Activated naive CD4-positive, alpha-beta T cell treated with anti-CD3 and anti-CD28 coated beads, Interleukin-2, amount 50 U/mL, for 72 hours (primary cell): ENCODE results near the gene NEK10. TPM values are rescaled to one million over a fixed set of nuclear protein-coding genes. Genes with fewer than 3 reads are reported as not detected.
A peak's percentile ranks its signal among the peaks of the same experiment; 100 is the strongest.

Experiments used
- ATAC-seq, 2 donors: fragments of 150-1000 bp; cut with Tn5 transposase; 2 replicates each; pipeline ENCODE4 v1.10.0; 2021; ENCODE audit warnings: mild to moderate bottlenecking in 2 of 2, moderate library complexity in 2 of 2
- DNase-seq, 2 donors: peaks; one replicate each; pipeline ENCODE4 v3.0.0; 2021 to 2022; ENCODE audit warnings: low spot score in 2 of 2
- H3K27ac Mint-ChIP-seq, 2 donors: one replicate each; pipeline ENCODE4 v1.8.0; 2022; ENCODE audit warnings: mild to moderate bottlenecking in 2 of 2, mixed read lengths in 2 of 2
- H3K36me3 Mint-ChIP-seq, 2 donors: one replicate each; pipeline ENCODE4 v1.8.0; 2022; ENCODE audit warnings: mixed read lengths in 2 of 2
- H3K9me3 Mint-ChIP-seq, 2 donors: one replicate each; pipeline ENCODE4 v1.8.0; 2022; ENCODE audit warnings: mixed read lengths in 2 of 2
- total RNA-seq, 2 donors: library from RNA; stranded (reverse); gene quantifications; one replicate each; pipeline ENCODE4 v1.2.3, GENCODE V29; 2022

The NEK10 gene
- total RNA-seq, 2 donors from 2014 or later = 0.34 to 0.74 TPM

DNA sequence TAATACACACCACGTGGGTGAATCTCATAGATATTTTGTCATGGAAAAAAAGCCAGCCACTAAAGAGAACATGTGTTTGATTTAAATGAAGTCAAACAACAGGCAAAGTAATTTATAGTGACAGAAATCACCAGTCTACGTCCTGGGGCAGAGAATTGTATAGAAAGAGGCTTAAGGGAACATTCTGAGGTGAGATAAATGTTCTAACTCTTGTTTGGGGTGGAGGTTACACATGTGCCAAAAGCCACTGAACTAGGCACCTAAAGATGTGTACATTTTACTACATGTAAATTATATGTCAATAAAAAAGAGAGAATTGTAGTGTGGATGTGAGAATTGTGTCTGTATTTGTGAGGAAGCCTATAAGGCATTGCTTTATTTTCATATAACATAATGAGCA is 184.9 kb downstream of the NEK10 start:
- Mint-ChIP-seq H3K9me3 (no peaks in the 10 kb centered on the region), H3K27ac (no peak overlapping the region), H3K36me3 (no peaks in the 10 kb centered on the region)
- DNase-seq (no peak), ATAC-seq (no peak)

DNA sequence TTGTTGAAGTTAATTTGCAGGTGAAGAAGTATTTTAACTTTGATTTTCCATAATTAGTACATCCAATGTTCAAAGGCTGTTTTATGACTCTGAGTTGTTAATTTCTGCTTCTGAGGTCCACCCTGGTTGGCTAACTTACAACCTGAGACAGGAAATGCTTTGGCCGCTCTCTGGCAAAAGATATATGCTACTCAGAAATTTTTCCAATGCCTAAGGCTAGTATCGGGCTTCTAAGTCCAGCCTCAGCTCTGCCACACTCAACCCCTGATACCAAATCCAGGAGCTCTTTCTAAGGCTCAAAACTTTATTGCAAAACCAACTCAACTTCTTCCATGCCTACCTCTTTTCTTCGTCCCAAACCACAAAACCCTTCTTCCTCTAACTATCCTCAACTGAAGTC is 192.9 kb downstream of the NEK10 start:
- no peak for DNase-seq
- no peak for ATAC-seq
- H3K27ac Mint-ChIP-seq = no peak overlapping the region
- no peaks in the 10 kb centered on the region for H3K9me3 Mint-ChIP-seq
- no peaks in the 10 kb centered on the region for H3K36me3 Mint-ChIP-seq

DNA sequence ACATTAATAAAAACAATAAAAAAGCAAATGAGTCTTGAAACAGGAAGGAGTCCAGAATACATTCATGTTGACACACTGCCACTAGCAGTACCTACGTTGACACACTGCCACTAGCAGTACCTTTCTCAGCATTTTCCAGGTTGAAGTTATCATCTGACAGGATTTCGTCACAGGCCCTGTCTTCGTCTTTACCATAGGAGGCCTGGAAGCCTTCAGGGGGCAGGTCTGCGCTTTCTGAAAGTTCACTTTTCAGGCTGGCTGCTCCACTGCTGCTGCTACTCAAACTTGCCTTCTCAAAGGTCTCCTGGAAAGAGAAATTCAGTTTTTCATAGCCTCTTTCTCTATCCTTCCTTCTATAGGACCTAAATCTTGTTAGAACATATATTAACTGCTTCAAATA is 194.7 kb downstream of the NEK10 start:
- Mint-ChIP-seq H3K27ac (no peak overlapping the region), H3K36me3 (no peaks in the 10 kb centered on the region), H3K9me3 (no peaks in the 10 kb centered on the region)
- DNase-seq = no peak
- ATAC-seq = no peak

DNA sequence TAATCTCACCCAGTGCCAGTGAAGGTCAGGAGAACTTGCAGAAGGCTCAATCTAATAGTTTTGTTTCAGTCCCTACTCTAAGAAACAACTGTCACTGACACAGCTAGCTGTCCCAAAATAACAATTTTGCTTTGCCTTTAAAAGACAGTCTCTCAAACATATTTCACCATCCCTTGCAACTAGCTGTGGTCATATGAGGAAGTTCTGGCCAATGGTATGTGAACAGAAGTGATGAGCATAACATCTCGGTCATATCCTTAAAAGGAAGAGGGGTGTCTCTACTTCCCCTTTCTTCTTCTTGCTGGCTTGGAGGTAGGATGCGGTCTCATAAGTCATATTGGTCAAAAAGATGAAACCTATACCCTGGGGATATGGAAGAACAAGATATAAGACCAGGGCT is 198.1 kb downstream of the NEK10 start:
- Mint-ChIP-seq H3K36me3 (no peaks in the 10 kb centered on the region), H3K27ac (no peak overlapping the region), H3K9me3 (no peaks in the 10 kb centered on the region)
- DNase-seq = no peak
- no peak for ATAC-seq

DNA sequence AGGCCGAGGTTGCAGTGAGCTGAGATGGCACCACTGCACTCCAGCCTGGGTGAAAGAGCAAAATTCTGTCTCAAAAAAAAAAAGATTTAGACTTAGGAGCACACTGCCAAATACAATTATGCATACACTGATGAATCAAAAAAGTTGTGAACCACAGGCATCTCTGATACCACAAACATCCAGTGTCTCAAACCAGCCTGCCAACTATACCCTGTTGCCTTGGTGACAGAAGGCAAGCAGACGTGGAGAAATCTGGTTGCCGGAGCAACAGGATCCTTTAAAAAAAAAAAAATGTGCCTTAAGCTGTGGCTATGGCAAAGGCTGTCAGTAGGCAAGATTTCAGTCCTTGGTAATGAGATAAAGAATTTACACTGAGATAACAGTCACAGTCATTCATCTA is 202.3 kb downstream of the NEK10 start:
- ATAC-seq (no peak), DNase-seq (no peak)
- no peaks in the 10 kb centered on the region for H3K36me3 Mint-ChIP-seq
- no peaks in the 10 kb centered on the region for H3K9me3 Mint-ChIP-seq
- no peak overlapping the region for H3K27ac Mint-ChIP-seq

DNA sequence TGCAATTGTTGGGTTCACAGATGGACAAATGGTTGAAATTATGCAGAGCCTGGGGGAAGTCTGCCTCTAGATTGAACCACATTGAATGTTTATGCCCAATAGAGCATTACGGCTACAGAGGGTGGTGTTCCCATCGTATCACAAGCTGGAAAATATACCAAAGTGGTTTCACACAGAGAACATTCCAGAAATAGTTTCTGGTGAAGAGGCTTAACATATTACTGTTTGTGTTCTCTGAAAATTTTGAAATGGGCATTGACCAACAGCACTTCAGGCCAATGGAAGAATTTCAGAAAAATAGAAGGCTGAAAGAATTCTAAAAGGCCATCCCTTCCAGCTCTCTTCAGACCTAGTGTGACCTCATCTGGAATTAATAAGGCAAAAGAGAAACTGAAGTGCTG is 203.9 kb downstream of the NEK10 start:
- ATAC-seq (no peak), DNase-seq (no peak)
- Mint-ChIP-seq H3K27ac (no peak overlapping the region), H3K9me3 (no peaks in the 10 kb centered on the region), H3K36me3 (no peaks in the 10 kb centered on the region)

DNA sequence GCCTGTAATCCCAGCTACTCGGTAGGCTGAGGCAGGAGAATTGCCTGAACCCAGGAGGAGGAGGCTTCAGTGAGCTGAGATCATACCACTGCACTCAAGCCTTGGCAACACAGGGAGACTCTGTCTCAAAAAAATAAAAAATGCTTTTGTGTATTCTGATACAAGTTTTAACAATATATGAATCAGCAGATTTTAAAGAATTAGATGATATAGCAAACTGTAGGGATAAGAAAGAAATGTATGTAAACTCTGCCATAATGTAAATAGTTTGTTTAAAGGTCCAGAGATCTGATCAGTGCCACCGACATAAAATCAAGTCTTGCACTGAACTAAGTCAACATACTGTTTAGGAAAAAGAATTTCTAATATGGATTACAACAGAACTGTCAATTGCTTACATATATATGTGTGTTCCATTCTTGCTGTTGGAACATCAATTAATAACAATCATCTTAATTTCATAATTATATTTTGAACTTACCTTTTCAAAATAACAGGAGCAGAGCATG is 208.3 kb downstream of the NEK10 start:
- peaks cover 0 to 4% of the 10 kb centered on the region in 2 donors for H3K9me3 Mint-ChIP-seq
- DNase-seq (no peak), ATAC-seq (no peak)
- no peaks in the 10 kb centered on the region for H3K36me3 Mint-ChIP-seq
- no peak overlapping the region for H3K27ac Mint-ChIP-seq

DNA sequence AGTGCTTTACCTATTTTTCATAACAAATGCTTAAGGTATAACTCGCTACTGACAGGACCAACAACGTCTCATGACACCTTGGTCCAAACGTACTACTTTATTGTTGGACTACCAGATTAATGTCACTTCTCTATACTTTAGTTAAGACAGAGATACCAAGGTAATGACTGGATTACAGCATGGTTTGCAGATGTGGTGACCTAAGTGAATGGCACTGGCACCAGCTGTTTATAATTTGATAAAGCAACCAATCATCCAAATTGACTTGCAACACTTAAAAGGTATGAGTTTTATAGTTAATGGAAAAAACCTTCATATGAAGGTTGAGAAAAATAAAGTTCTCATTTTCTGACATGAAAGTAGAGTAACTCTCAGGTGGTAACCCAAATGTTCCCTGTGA is 209.0 kb downstream of the NEK10 start:
- H3K9me3 Mint-ChIP-seq = peaks cover 0 to 4% of the 10 kb centered on the region in 2 donors
- ATAC-seq = no peak

DNA sequence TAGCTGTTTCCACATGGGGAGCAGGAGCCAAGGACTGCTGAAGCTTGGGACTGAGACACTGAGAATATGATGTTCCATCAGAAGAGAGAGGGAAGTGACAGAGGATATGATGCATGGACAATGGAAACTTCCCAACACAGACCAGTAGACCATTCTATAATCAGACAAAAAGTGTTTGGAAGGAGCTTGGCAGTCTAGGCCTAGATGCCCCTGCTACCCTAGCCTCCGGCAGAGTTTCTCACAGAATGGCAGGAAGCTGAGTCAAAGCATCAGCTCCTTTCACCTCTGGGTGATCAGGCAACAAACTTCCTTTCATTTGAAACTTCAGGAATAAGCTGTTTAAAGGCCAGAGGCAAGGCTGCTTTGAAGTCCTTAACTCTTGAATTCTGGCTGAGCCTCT is 222.0 kb downstream of the NEK10 start:
- ATAC-seq (no peak), DNase-seq (no peak)
- H3K27ac Mint-ChIP-seq = no peak overlapping the region
- no peaks in the 10 kb centered on the region for H3K36me3 Mint-ChIP-seq
- H3K9me3 Mint-ChIP-seq = peaks cover 0 to 3% of the 10 kb centered on the region in 2 donors

More for the DNA sequence above, 209.0 kb downstream of the NEK10 start:
- Mint-ChIP-seq H3K36me3 (no peaks in the 10 kb centered on the region), H3K27ac (no peak overlapping the region)
- DNase-seq = no peak

DNA sequence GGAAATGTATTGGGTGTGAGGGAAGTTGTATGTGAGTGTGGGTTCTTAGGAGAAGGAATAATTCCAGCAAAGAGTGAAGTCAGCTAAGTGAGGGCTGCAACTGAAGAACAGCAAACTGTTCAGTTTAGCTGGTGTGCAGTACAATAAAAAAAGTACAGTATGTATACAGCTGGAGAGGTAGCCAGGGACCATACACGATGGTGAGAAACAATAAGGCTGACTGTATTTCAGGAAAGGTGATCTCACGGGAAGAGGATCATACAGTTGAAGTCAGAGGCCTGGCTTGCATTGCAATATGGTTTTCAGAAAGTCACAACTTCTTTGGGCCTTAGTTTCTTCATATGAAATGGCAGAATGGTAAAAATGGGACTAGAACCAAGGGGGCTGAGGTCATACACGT is 222.4 kb downstream of the NEK10 start:
- ATAC-seq (no peak), DNase-seq (no peak)
- Mint-ChIP-seq H3K36me3 (no peaks in the 10 kb centered on the region), H3K9me3 (peaks cover 0 to 4% of the 10 kb centered on the region in 2 donors), H3K27ac (no peak overlapping the region)

DNA sequence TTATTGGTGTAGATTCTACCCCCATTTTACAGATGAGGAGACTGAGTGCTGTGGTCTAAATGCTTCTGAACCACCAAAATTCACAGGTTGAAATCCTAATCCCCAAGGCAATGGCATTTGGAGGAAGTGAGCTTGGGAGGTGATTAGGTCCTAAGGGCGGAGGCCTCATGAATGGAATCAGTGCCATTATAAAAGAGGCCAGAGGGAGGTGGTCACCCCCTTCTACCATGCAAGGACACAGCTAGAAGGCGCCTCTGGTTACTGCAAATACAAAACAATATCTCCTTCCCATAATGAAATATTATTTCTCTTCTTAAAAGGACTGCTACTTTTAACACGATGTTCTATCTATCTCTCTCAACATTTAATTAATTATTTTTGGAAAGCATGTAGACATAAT is 223.5 kb downstream of the NEK10 start:
- Mint-ChIP-seq H3K36me3 (no peaks in the 10 kb centered on the region), H3K9me3 (peaks cover 0 to 9% of the 10 kb centered on the region in 2 donors), H3K27ac (no peak overlapping the region)
- no peak for ATAC-seq
- no peak for DNase-seq

DNA sequence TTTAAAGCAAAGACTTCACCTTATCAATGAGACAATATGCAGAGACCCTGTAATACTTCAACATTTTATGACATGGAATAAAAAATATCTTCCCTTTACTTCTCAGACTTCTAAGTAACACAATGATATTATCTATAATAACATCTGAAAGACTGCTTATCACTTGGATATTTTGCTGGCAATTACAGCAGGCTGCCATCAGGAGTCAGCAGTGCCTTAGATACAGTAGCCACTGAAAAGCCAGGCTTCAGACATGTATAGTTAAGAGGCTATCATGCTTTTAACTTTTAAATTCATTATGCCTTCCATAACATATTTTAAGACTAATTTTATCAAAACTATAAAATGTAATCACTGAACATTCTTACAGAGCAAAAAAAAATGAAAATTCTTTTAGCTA is 227.5 kb downstream of the NEK10 start:
- ATAC-seq (no peak), DNase-seq (no peak)
- H3K36me3 Mint-ChIP-seq = no peaks in the 10 kb centered on the region
- H3K27ac Mint-ChIP-seq = no peak overlapping the region
- H3K9me3 Mint-ChIP-seq = peaks cover 0 to 9% of the 10 kb centered on the region in 2 donors

DNA sequence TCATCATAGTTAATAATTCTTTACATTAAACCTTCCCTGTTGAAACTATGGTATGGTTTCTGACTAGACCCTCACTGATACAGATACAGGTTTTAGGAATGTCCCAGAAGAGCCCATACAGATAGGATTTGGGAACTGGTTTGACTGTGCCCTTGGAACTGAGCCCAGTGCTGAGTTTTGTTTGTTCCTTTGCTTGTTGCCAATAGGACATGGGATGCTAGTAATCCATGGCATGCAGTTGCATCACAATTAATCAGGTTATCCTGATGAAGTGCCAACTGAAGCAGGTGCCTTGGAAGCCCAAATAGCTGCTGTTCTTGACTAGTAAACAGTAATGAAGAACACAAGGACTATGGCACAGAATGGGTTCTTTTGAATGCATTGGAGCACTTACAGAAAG is 230.6 kb downstream of the NEK10 start:
- Mint-ChIP-seq H3K9me3 (peaks cover 0 to 9% of the 10 kb centered on the region in 2 donors), H3K36me3 (no peaks in the 10 kb centered on the region), H3K27ac (no peak overlapping the region)
- no peak for ATAC-seq
- DNase-seq = no peak

DNA sequence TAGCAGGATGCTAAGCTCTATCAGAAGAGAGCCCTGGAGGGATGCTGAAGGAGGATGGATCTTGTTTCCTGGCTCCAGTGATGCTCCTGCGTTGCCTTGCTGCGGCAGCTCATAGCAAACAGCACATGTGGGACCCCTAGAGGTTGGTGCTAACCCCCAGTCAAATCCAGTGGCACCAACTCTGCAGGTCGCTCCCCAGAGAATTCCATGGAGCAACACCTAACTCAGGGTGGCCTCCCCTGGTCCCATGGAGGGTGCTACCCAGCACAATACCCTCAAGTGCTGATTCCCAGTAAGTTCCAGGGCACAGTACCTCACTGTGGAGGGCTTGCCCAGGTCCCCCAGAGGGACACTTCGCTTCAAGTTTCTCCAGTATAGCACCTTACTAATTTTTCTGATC is 231.2 kb downstream of the NEK10 start:
- DNase-seq (no peak), ATAC-seq (no peak)
- peaks cover 0 to 9% of the 10 kb centered on the region in 2 donors for H3K9me3 Mint-ChIP-seq
- H3K36me3 Mint-ChIP-seq = no peaks in the 10 kb centered on the region
- H3K27ac Mint-ChIP-seq = no peak overlapping the region

DNA sequence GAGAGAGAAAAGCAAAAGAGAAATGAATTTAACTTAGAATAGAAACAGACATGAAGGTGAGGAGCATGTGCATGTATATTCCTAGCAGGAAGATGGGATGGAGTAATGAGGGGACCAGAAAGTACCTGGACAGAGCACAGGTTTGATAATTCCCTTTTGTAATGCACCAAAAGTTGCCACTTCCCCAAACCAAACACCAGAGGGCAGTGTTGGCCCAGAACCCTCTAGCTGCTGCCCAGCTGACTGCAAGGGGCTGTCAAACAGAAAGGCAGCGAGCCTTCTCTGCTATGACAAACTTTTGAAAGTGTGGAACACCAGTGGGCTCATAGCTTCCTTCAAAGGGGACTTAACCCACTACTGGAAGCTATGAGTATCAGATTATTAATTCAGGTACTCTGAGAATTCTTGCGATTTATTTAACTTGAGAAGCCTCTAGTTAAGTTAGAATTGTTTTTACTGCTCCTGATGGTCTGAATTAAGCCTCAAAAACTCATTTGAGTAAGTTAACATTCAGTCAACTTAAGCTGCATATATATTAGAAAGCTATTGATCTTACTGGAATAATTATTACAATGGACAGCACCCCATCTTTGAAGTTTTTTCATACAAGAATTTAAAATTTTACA is 234.9 kb downstream of the NEK10 start:
- peak; percentile 60 to 62 for DNase-seq
- Mint-ChIP-seq H3K27ac (no peak overlapping the region), H3K36me3 (no peaks in the 10 kb centered on the region), H3K9me3 (no peaks in the 10 kb centered on the region)
- peak; percentile 59 to 76 for ATAC-seq

DNA sequence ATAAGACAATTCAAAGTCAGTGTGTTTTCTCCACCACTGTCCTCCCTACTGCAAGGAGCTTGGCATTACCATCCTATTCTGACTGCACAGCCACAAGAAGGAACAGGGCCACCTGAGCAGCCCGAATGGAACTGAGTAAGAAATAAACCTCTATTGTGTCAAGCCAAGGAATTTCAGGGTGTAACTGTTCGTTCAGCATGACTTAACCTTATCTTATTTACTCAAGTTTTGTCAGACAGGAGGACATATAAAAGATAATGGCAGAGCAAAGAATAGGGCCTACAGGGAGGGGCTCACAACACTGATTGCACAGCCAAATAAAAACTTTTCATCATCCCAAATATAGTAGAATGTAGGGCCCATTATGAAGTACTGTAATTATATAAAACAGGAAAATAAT is 236.1 kb downstream of the NEK10 start:
- Mint-ChIP-seq H3K36me3 (no peaks in the 10 kb centered on the region), H3K9me3 (no peaks in the 10 kb centered on the region), H3K27ac (no peak overlapping the region)
- DNase-seq (no peak), ATAC-seq (no peak)

DNA sequence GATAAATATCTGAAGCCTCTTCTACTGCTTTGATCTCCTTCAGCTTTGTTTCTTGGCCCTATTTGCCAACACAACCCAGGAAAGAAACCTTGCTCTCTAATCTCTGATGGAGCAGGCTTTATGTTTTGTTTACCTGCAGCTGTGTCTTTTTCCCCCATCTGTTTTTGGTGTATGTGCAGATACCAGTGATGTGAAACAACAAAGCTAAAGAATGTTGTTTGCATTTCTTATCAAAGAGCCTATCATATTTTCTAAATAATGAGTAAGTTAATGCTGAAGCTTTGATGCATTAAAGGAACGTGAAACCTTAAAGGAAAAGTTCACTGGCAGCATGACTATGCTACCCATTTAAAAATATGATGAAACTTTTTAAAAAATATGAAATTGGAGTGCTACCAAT is 238.4 kb downstream of the NEK10 start:
- H3K27ac Mint-ChIP-seq = no peak overlapping the region
- ATAC-seq = no peak
- no peaks in the 10 kb centered on the region for H3K36me3 Mint-ChIP-seq
- no peaks in the 10 kb centered on the region for H3K9me3 Mint-ChIP-seq
- DNase-seq = no peak

DNA sequence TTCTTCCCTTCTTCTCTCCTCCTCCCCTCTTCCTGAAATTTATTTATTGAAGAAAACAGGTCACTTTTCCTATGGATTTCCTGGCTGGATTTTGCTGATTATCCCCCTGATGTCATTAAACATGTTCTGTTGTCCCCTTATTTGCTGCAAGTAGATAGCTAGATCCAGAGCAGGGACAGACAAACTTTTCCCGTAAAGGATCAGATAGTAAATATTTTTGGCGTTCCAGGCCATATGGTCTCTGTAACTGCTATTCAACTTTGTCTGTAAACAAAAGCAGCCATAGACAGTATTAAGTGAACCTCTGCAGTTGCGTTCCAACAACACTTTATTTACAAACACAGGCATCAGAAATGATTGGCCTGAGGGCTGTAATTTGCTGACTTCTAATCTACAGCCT is 241.3 kb downstream of the NEK10 start:
- no peaks in the 10 kb centered on the region for H3K36me3 Mint-ChIP-seq
- H3K27ac Mint-ChIP-seq = no peak overlapping the region
- ATAC-seq = no peak
- no peaks in the 10 kb centered on the region for H3K9me3 Mint-ChIP-seq
- no peak for DNase-seq

DNA sequence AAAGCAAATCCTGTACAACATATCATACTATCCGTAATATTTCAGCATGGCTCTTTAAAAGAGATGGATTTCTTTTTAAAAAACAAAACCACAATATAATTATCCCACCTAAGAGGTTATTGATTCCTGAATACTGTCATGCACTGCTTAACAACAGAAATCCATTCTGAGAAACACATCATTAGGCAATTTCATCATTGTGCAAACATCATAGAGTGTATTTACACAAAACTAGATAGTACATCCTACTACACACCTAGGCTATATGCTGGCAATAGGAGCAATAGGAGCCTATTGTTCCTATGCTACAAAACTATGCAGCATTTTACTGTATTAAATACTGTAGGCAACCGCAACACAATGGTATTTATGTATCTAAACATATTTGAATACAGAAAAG is 242.0 kb downstream of the NEK10 start:
- ATAC-seq (no peak), DNase-seq (no peak)
- Mint-ChIP-seq H3K27ac (no peak overlapping the region), H3K9me3 (no peaks in the 10 kb centered on the region), H3K36me3 (no peaks in the 10 kb centered on the region)
